ENCODE measurements around the gene ERICH3. TPM values are rescaled to one million over a fixed set of nuclear protein-coding genes. Genes with fewer than 3 reads are reported as not detected.

The ERICH3 gene
- total RNA-seq, 1 experiment from 2014 or later = not detected

DNA sequence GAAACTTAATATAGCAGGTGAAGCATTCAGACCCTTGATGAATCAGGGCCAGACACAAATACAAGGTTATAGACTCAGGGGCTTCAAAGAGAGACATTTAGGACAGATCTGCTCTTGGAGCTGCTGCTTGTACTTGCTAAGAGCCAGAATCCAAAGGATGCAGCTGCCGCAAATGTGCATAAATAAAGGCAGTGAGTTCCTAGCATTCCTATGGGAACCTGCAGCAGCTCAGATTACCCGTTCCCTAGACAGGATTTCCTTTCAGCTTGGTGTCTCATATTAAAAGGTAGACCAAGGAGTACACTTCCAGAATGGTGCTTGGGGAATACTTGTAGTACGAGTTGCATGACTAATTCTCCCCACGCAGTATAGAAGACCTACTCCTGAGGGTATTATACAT, 151.4 kb downstream of the ERICH3 start:
- Histone ChIP-seq H3K4ac (ENCODE audit: low read depth, low read length) (no peak overlapping the region), H3K23ac (ENCODE audit: insufficient read length, low read depth, low read length) (no peak overlapping the region), H3K23me2 (ENCODE audit: insufficient read length, low read depth, low read length, poor library complexity, severe bottlenecking) (no peaks in the 10 kb centered on the region), H2BK12ac (ENCODE audit: insufficient read length, low read depth, low read length) (no peak overlapping the region), H4K20me1 (ENCODE audit: control insufficient read depth, insufficient read depth, insufficient read length) (no peaks in the 10 kb centered on the region), H2BK20ac (ENCODE audit: low read depth, low read length, poor library complexity, severe bottlenecking) (no peak overlapping the region), H4K8ac (replicated peaks; ENCODE audit: insufficient read length, low read depth, low read length) (no peak overlapping the region), H3K9ac (ENCODE audit: extremely low read depth, insufficient read length, low read length) (no peak overlapping the region), H2AK5ac (ENCODE audit: insufficient read length, low read length) (no peak overlapping the region), H3K27ac (ENCODE audit: insufficient read length, low read depth, low read length) (peak overlapping the region; percentile 48), H3K9me3 (ENCODE audit: control insufficient read depth, low read depth, low read length) (no peaks in the 10 kb centered on the region), H2BK15ac (ENCODE audit: low read depth, low read length) (no peak overlapping the region), H3K14ac (ENCODE audit: insufficient read depth, low read length) (no peak overlapping the region), H2AFZ (ENCODE audit: low read length) (no peak overlapping the region), H3K56ac (ENCODE audit: insufficient read length, low read depth, low read length) (no peak overlapping the region), H2BK120ac (ENCODE audit: low read depth, low read length, poor library complexity, severe bottlenecking) (no peak overlapping the region), H2BK5ac (ENCODE audit: insufficient read length, low read length) (no peak overlapping the region), H3T11ph (ENCODE audit: low read length) (no peak overlapping the region), H3K79me2 (ENCODE audit: insufficient read depth, low read length) (no peaks in the 10 kb centered on the region), H3K27me3 (ENCODE audit: insufficient read depth, low read length) (no peaks in the 10 kb centered on the region), H4K91ac (ENCODE audit: insufficient read length, low read depth, low read length) (no peak overlapping the region), H3K4me1 (ENCODE audit: insufficient read depth, low read length) (peaks cover 6% of the 10 kb centered on the region; the same call in 1 of the 2 replicates), H4K5ac (ENCODE audit: insufficient read length, low read depth, low read length) (no peak overlapping the region), H3K4me2 (ENCODE audit: insufficient read depth, insufficient read length, low read length) (peak overlapping the region; percentile 32), H3K18ac (ENCODE audit: insufficient read length, low read depth, low read length) (no peak overlapping the region), H3K79me1 (ENCODE audit: insufficient read depth, low read depth, low read length, poor library complexity, severe bottlenecking) (no peaks in the 10 kb centered on the region)
- no peaks in the 10 kb centered on the region; a peak in 1 of 5 replicates for H3K9me3 Mint-ChIP-seq
- peak overlapping the region in 1 of 2 experiments; percentile 63; a peak in 2 of 5 replicates for H3K4me3 Mint-ChIP-seq
- WGBS (ENCODE audit: extremely low coverage, insufficient read length, low lambda C conversion rate) = no CpG with 5 or more reads among the region's 4 CpGs
- no peaks in the 10 kb centered on the region; a peak in 1 of 7 replicates for H3K36me3 Mint-ChIP-seq (ENCODE audit: insufficient read depth in 1 of 3, low read depth in 3 of 3)
- no peak for TF ChIP-seq CTCF (conservative IDR thresholded peaks at IDR 0.05)
- H3K4me1 Mint-ChIP-seq = peaks cover 37 to 49% of the 10 kb centered on the region in 2 experiments
- H3K27ac Mint-ChIP-seq = peak overlapping the region; percentile 17 to 96 (median 88)
- peak; percentile 79 for DNase-seq
- no peaks in the 10 kb centered on the region for H3K27me3 Mint-ChIP-seq (ENCODE audit: low read depth)

Other genes with a start within 250 kb of the ERICH3 start
- gene LRRC53, start 161.2 kb downstream of the ERICH3 start, total RNA-seq (2021) = not detected in 2 replicates
- gene CRYZ, start 59.3 kb upstream of the ERICH3 start, total RNA-seq (2021) = 12.7 and 14.0 TPM in 2 replicates
- 10.9 and 12.8 TPM in 2 replicates for gene TYW3, start 59.4 kb upstream of the ERICH3 start, total RNA-seq (2021)

All from H9 (cell line).